ENCODE results near the gene LAG3.

GRCh38 chr12:6748761-6749160 lies 23.6 kb upstream of the LAG3 start:
- TF ChIP-seq CTCF (IDR thresholded peaks at IDR 0.05; ENCODE audit: insufficient read depth, low read length, poor library complexity, severe bottlenecking), result no peak
- no peak for TF ChIP-seq EZH2phosphoT487 (conservative IDR thresholded peaks at IDR 0.05; ENCODE audit: low read length)
